Psoas muscle (tissue), 8 donors: Measurements from ENCODE around the gene COX5A. TPM values are rescaled to one million over a fixed set of nuclear protein-coding genes. Genes with fewer than 3 reads are reported as not detected.
"Not testable (repeated sequence)": the region's sequence is repeated elsewhere in the genome, so short reads cannot be mapped to it uniquely, and the experiment has no call there.

Source experiments
- ATAC-seq, 4 donors: fragments of 200-7000 bp; cut with Tn5 transposase; one replicate each; pipeline ENCODE4 v1.9.1; 2020; ENCODE audit warnings: moderate library complexity in 3 of 4, mild to moderate bottlenecking in 2 of 4
- DNase-seq, 2 donors: peaks; one replicate each; pipeline ENCODE4 v3.0.0-alpha.2; 2020
- H3K27ac ChIP-seq: fragments of 200-600 bp; one replicate; pipeline ENCODE4 v1.8.0; 2022
- H3K27me3 ChIP-seq, 3 donors: fragments of 200-600 bp in 1 of 3; one replicate each; pipeline versions ENCODE4 v1.6.1 to v1.8.0; 2013 to 2022; ENCODE audit warnings: low read length in 2 of 3, mild to moderate bottlenecking in 2 of 3, moderate library complexity in 1 of 3; ENCODE audit not compliant: insufficient read depth in 3 of 3
- H3K36me3 ChIP-seq, 2 donors: fragments of 200-600 bp in 1 of 2; one replicate each; pipeline versions ENCODE4 v1.6.1 to v1.8.0; 2013 to 2022; ENCODE audit warnings: low read depth in 1 of 2, mild to moderate bottlenecking in 1 of 2, moderate library complexity in 1 of 2; ENCODE audit not compliant: insufficient read depth in 1 of 2
- H3K4me1 ChIP-seq: fragments of 200-600 bp; one replicate; pipeline ENCODE4 v1.8.0; 2022
- H3K4me3 ChIP-seq: fragments of 200-600 bp; one replicate; pipeline ENCODE4 v1.8.0; 2022; ENCODE audit warnings: mild to moderate bottlenecking
- H3K9me3 ChIP-seq: fragments of 200-600 bp; one replicate; pipeline ENCODE4 v1.8.0; 2022
- CTCF ChIP-seq: fragments of 200-600 bp; IDR thresholded peaks from one replicate; pipeline ENCODE4 v1.8.0; 2022; ENCODE audit warnings: antibody characterized with exemption
- WGBS, 3 donors: extraction: QIAGEN DNeasy Blood & Tissue Kit; methylation state at CpG; one replicate each; pipeline versions ENCODE4 v1.1.6 to v1.1.7; 2013; 5-methylcytosine and 5-hydroxymethylcytosine counted together
- intact Hi-C, 2 donors: fragments of 100-400 bp; cut with DNase I; formaldehyde crosslinking; loops; one replicate each; pipeline versions ENCODE4 v1.11.0 to v1.14.2; 2022
- polyA plus RNA-seq, 3 donors: library from polyadenylated mRNA; stranded (reverse); fragments of 200-250 nt; gene quantifications; one replicate each; pipeline ENCODE4 v1.2.3, GENCODE V29; 2013
- total RNA-seq, 4 donors: library from RNA; stranded (reverse); fragmentation: NEBNext Ultra II Directional in 2 of 4; extraction: Animal tissue kit (Norgen Biotek cat#: 25700) in 2 of 4; gene quantifications; one replicate each; pipeline versions ENCODE4 v1.2.1 to v1.2.4, GENCODE V29; 2021 to 2023
- donor health status: healthy with polysubstance abuse.
- donor health status: DM: no; HTN: no; CAD: no; lungs with moderate emphysema.
- donor health status: Bipolar disorder and iron deficiency.
- donor health status: healthy.
- donor health status: DM: yes; HTN: yes; CAD: no.
- donor health status: DM: no; HTN: no; CAD: no.
- donor health status: DM: no; HTN: no; CAD: no.
- donor health status: DM: yes; HTN: yes; CAD: no.

Gene COX5A
- total and polyA plus RNA-seq, 7 donors, result 635 to 1,651 (median 910) TPM

- H3K9me3 ChIP-seq, result no peaks in the 10 kb centered on the region
- WGBS, 3 donors, result 71 to 78% (median 72%) methylated on average over 2 of the region's 2 CpGs
- no peak overlapping the region for H3K27ac ChIP-seq
- H3K27me3 ChIP-seq, result no peaks in the 10 kb centered on the region
- no peak overlapping the region for H3K4me3 ChIP-seq
- no peak for ATAC-seq
- no peak for TF ChIP-seq CTCF
- H3K4me1 ChIP-seq, result peaks cover 34% of the 10 kb centered on the region
- peaks cover 3 to 38% of the 10 kb centered on the region in 2 donors for H3K36me3 ChIP-seq
- no peak for DNase-seq
- intact Hi-C loops, result no loop called here
Observed at GRCh38 chr15:74933573-74933972, 4.3 kb downstream of the COX5A start.

GRCh38 chr15:74928771-74929198 lies 9.1 kb downstream of the COX5A start:
- peaks cover 7% of the 10 kb centered on the region for H3K4me1 ChIP-seq
- intact Hi-C loops, result no loop called here
- ATAC-seq, result no peak
- no peak for TF ChIP-seq CTCF
- H3K4me3 ChIP-seq, result no peak overlapping the region
- H3K9me3 ChIP-seq, result no peaks in the 10 kb centered on the region
- peaks cover 3 to 80% of the 10 kb centered on the region in 2 donors for H3K36me3 ChIP-seq
- 94 to 98% (median 97%) methylated on average over 5 of the region's 5 CpGs for WGBS, 3 donors
- no peak overlapping the region for H3K27ac ChIP-seq
- no peaks in the 10 kb centered on the region for H3K27me3 ChIP-seq
- no peak for DNase-seq

- 90 to 95% (median 92%) methylated on average over 3 of the region's 3 CpGs for WGBS, 3 donors
- intact Hi-C loops, result no loop called here
- no peaks in the 10 kb centered on the region for H3K4me1 ChIP-seq
- H3K36me3 ChIP-seq, result peaks cover 12 to 100% of the 10 kb centered on the region in 2 donors
- no peak overlapping the region for H3K27ac ChIP-seq
- no peaks in the 10 kb centered on the region for H3K27me3 ChIP-seq
- DNase-seq (no peak), ATAC-seq (no peak)
- TF ChIP-seq CTCF, result no peak
- H3K4me3 ChIP-seq, result no peak overlapping the region
- no peaks in the 10 kb centered on the region for H3K9me3 ChIP-seq
Observed at GRCh38 chr15:74924525-74924924, 13.3 kb downstream of the COX5A start.

- Histone ChIP-seq H3K27ac (no peak overlapping the region), H3K9me3 (no peaks in the 10 kb centered on the region), H3K4me1 (no peaks in the 10 kb centered on the region), H3K27me3 (no peaks in the 10 kb centered on the region), H3K4me3 (no peak overlapping the region), H3K36me3 (peaks cover 23 to 100% of the 10 kb centered on the region in 2 donors)
- ATAC-seq (no peak), DNase-seq (no peak)
- intact Hi-C loops, result no loop called here
- WGBS, 3 donors, result 78 to 88% (median 86%) methylated on average over 8 of the region's 8 CpGs
- no peak for TF ChIP-seq CTCF
Observed at GRCh38 chr15:74920456-74920855, 17.4 kb downstream of the COX5A start.

GRCh38 chr15:74917676-74918075 lies 20.2 kb downstream of the COX5A start:
- H3K27ac ChIP-seq, result no peak overlapping the region
- H3K4me1 ChIP-seq, result no peaks in the 10 kb centered on the region
- no peaks in the 10 kb centered on the region for H3K27me3 ChIP-seq
- ATAC-seq (peak in 3 of 4 donors; percentile 10 to 47 (median 16)), DNase-seq (no peak)
- 80 to 91% (median 86%) methylated on average over 6 of the region's 6 CpGs for WGBS, 3 donors
- no peak overlapping the region for H3K4me3 ChIP-seq
- intact Hi-C loops, result no loop called here
- H3K9me3 ChIP-seq, result no peaks in the 10 kb centered on the region
- H3K36me3 ChIP-seq, result peaks cover 23 to 100% of the 10 kb centered on the region in 2 donors
- no peak for TF ChIP-seq CTCF

GRCh38 chr15:74913799-74914198 lies 24.1 kb downstream of the COX5A start:
- H3K4me3 ChIP-seq, H3K27ac ChIP-seq, DNase-seq, intact Hi-C loops, H3K4me1 ChIP-seq, ATAC-seq, H3K9me3 ChIP-seq, H3K27me3 ChIP-seq: not testable (repeated sequence)
- H3K36me3 ChIP-seq, result peaks cover 5 to 85% of the 10 kb centered on the region in 2 donors
- WGBS, 3 donors, result 89 to 94% (median 91%) methylated on average over 8 of the region's 8 CpGs
